ENCODE measurements around the gene BFSP2. TPM values are rescaled to one million over a fixed set of nuclear protein-coding genes. Genes with fewer than 3 reads are reported as not detected.
A peak's percentile ranks its signal among the peaks of the same experiment; 100 is the strongest.

Gene BFSP2
- total RNA-seq, 1 donor from 2014 or later, result not detected

DNA sequence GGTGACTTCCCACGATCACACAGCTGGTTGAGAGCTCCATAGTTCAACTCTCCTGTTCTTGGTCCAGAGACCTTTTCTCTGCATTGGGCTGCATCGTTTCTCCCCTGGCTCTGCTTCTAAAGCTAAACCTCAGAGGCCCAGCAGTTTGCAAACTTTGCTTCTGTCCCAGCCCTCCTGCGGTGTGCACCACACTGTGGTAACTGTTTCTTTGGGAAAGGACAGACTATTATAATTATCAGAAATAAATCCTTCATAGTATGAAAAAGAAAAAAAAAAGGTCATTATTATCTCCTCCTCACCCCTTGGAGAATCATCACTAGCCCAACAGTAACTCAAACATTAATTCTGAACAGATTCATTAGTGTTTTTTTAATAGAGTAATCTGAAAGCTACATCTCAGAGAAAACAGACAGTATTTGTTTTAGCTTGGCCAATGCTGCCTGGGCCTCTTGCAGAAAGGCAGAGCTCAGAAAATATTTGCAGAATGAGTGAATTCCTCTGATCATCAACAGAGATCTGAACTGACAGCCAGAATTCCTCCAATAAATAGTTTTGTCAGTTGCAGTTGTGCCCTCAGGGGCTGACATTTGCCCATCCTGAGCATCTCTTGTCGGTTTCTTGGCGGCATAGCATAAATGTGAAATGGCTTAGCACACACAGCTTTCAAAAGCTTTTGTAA is 52.9 kb downstream of the BFSP2 start:
- no peak for DNase-seq
- no peak for TF ChIP-seq CTCF (IDR thresholded peaks at IDR 0.05; ENCODE audit: partially characterized antibody, unreplicated experiment)
- Mint-ChIP-seq H3K4me1 (ENCODE audit: low read depth, unreplicated experiment) (peaks cover 17% of the 10 kb centered on the region), H3K36me3 (ENCODE audit: unreplicated experiment) (no peaks in the 10 kb centered on the region), H3K27me3 (ENCODE audit: unreplicated experiment) (peaks cover 4% of the 10 kb centered on the region), H3K27ac (ENCODE audit: unreplicated experiment) (no peak overlapping the region), H3K9me3 (ENCODE audit: unreplicated experiment) (peaks cover 9% of the 10 kb centered on the region), H3K4me3 (ENCODE audit: unreplicated experiment) (no peak overlapping the region)

DNA sequence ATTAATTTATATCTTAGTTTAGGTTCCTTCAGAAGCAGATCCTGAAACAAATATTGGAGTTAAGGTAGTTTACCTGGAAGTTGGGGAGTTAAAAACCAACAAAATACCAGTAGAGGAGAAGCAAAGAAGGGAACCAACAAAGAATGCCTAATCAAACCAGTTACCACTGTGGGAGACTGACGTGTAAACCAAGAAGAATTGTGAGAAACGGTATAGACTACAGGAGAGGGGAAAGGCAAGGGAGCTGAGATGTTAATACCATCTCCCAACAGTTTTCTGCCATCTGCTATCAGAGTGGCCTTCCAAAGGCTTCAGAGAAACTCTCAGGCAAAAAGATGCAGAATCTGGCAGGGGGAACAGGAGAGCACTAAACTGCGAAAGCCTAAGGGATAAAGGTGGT is 53.5 kb downstream of the BFSP2 start:
- H3K36me3 Mint-ChIP-seq (ENCODE audit: unreplicated experiment), result no peaks in the 10 kb centered on the region
- peaks cover 17% of the 10 kb centered on the region for H3K4me1 Mint-ChIP-seq (ENCODE audit: low read depth, unreplicated experiment)
- H3K9me3 Mint-ChIP-seq (ENCODE audit: unreplicated experiment), result peaks cover 9% of the 10 kb centered on the region
- H3K27ac Mint-ChIP-seq (ENCODE audit: unreplicated experiment), result no peak overlapping the region
- peaks cover 4% of the 10 kb centered on the region for H3K27me3 Mint-ChIP-seq (ENCODE audit: unreplicated experiment)
- TF ChIP-seq CTCF (IDR thresholded peaks at IDR 0.05; ENCODE audit: partially characterized antibody, unreplicated experiment), result no peak
- no peak for DNase-seq
- no peak overlapping the region for H3K4me3 Mint-ChIP-seq (ENCODE audit: unreplicated experiment)

DNA sequence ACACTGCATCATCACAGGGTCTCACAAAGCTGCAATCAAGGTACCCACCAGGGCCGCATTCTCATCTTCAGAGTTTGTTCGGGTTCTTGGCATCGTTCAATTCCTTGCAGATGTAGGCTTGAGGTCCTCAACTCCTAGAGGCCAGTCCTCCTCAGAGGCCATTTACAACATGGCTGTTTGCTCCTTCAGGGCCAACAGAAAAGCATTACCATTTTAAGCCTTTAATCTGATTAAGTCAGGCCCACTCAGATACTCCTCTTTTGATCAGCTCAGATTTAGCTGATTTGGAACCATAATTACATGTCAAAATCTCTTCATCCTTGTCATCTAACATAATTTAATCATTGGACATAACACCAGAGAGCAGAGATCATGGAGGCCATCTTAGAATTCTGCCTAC is 55.4 kb downstream of the BFSP2 start:
- DNase-seq, result no peak
- Mint-ChIP-seq H3K36me3 (ENCODE audit: unreplicated experiment) (no peaks in the 10 kb centered on the region), H3K4me1 (ENCODE audit: low read depth, unreplicated experiment) (peaks cover 17% of the 10 kb centered on the region), H3K9me3 (ENCODE audit: unreplicated experiment) (peaks cover 9% of the 10 kb centered on the region), H3K4me3 (ENCODE audit: unreplicated experiment) (no peak overlapping the region), H3K27ac (ENCODE audit: unreplicated experiment) (no peak overlapping the region), H3K27me3 (ENCODE audit: unreplicated experiment) (peaks cover 6% of the 10 kb centered on the region)
- TF ChIP-seq CTCF (IDR thresholded peaks at IDR 0.05; ENCODE audit: partially characterized antibody, unreplicated experiment), result no peak

DNA sequence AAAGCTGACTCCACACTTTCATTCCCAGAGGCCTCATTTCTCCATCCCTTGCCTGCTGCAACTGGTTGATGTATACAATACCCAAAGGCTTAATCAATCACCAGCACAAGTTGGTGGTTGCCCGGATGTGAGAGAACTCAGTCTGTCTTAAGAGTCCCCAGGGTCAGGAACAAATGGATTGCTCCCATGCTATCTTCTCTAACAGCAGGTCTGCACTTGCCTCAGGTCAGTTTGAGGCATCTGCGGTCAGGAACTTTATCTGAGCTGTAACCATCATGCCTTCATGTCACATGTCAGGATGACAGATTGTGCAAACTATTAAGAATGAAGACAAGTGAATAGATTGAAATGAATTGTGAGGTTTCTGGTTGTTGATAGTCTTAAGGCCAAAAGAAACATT is 56.1 kb downstream of the BFSP2 start:
- TF ChIP-seq CTCF (IDR thresholded peaks at IDR 0.05; ENCODE audit: partially characterized antibody, unreplicated experiment), result no peak
- Mint-ChIP-seq H3K9me3 (ENCODE audit: unreplicated experiment) (peaks cover 11% of the 10 kb centered on the region), H3K27ac (ENCODE audit: unreplicated experiment) (no peak overlapping the region), H3K4me3 (ENCODE audit: unreplicated experiment) (peak overlapping the region; percentile 53), H3K4me1 (ENCODE audit: low read depth, unreplicated experiment) (peaks cover 17% of the 10 kb centered on the region), H3K27me3 (ENCODE audit: unreplicated experiment) (peaks cover 6% of the 10 kb centered on the region), H3K36me3 (ENCODE audit: unreplicated experiment) (no peaks in the 10 kb centered on the region)
- DNase-seq, result peak; percentile 29

DNA sequence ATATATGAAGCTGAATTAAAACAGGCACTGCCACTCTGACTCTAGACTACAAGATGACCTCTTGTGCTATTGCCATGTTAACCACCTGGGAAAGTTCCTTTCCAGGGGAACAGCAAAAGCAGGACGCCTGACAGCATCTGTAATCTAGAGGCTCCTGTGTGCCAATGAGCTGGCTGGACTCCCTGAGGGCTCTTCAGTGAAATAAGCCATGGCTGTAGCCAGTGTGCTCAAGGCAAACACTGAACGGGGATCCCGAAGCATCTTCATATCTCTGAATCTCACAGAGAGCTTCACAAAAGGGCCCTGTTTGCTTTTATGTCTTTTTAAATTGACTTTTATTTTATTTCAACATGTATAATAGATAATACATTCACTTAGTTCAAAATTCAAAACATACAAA is 57.2 kb downstream of the BFSP2 start:
- no peaks in the 10 kb centered on the region for H3K36me3 Mint-ChIP-seq (ENCODE audit: unreplicated experiment)
- peaks cover 11% of the 10 kb centered on the region for H3K9me3 Mint-ChIP-seq (ENCODE audit: unreplicated experiment)
- H3K4me3 Mint-ChIP-seq (ENCODE audit: unreplicated experiment), result no peak overlapping the region
- H3K27me3 Mint-ChIP-seq (ENCODE audit: unreplicated experiment), result peaks cover 6% of the 10 kb centered on the region
- no peak overlapping the region for H3K27ac Mint-ChIP-seq (ENCODE audit: unreplicated experiment)
- peaks cover 18% of the 10 kb centered on the region for H3K4me1 Mint-ChIP-seq (ENCODE audit: low read depth, unreplicated experiment)
- TF ChIP-seq CTCF (IDR thresholded peaks at IDR 0.05; ENCODE audit: partially characterized antibody, unreplicated experiment), result no peak
- DNase-seq, result peak; percentile 22

All from glutamatergic neuron (in vitro differentiated cells).